Smooth muscle cell (in vitro differentiated cells): ENCODE measurements around the gene TMEM176A. TPM values are rescaled to one million over a fixed set of nuclear protein-coding genes. Genes with fewer than 3 reads are reported as not detected.
A peak's percentile ranks its signal among the peaks of the same experiment; 100 is the strongest.

Experiments
- DNase-seq: peaks from one replicate; lab custom pipeline; 2025; ENCODE audit not compliant: unreplicated experiment; lab: John Stamatoyannopoulos, UW
- H2AFZ ChIP-seq: fragments of 200-600 bp; sonication (generic); 2 replicates; pipeline ENCODE4 v1.6.0; 2016; ENCODE audit warnings: antibody characterized with exemption, low read depth, mild to moderate bottlenecking
- H3F3A ChIP-seq: fragments of 200-600 bp; sonication (generic); 2 replicates; pipeline ENCODE4 v1.6.0; 2017; ENCODE audit warnings: antibody characterized with exemption, low read depth
- H3K27ac ChIP-seq: fragments of 200-600 bp; sonication (generic); 2 replicates; pipeline ENCODE4 v1.5.1; 2016; ENCODE audit warnings: low read depth, mild to moderate bottlenecking
- H3K27me3 ChIP-seq: fragments of 200-600 bp; sonication (generic); 2 replicates; pipeline ENCODE4 v1.6.1; 2016; ENCODE audit warnings: low read depth, mild to moderate bottlenecking
- H3K36me3 ChIP-seq: fragments of 200-600 bp; sonication (generic); 2 replicates; pipeline ENCODE4 v1.5.1; 2016; ENCODE audit warnings: low read depth
- H3K4me1 ChIP-seq: fragments of 200-600 bp; sonication (generic); 2 replicates; pipeline ENCODE4 v1.5.1; 2016; ENCODE audit warnings: low read depth
- H3K4me2 ChIP-seq: fragments of 200-600 bp; sonication (generic); 2 replicates; pipeline ENCODE4 v1.6.0; 2016; ENCODE audit warnings: mild to moderate bottlenecking
- H3K4me3 ChIP-seq: fragments of 200-600 bp; sonication (generic); 2 replicates; pipeline ENCODE4 v1.5.1; 2016; ENCODE audit warnings: mild to moderate bottlenecking
- H3K79me2 ChIP-seq: fragments of 200-600 bp; sonication (generic); 2 replicates; pipeline ENCODE4 v1.6.0; 2016; ENCODE audit warnings: low read depth, mild to moderate bottlenecking
- H3K9ac ChIP-seq: fragments of 200-600 bp; sonication (generic); 2 replicates; pipeline ENCODE4 v1.6.0; 2016; ENCODE audit warnings: low read depth
- H3K9me3 ChIP-seq: fragments of 200-600 bp; sonication (generic); replicated peaks from 2 replicates; pipeline ENCODE4 v1.5.1; 2016; ENCODE audit warnings: low read depth
- H4K20me1 ChIP-seq: fragments of 200-600 bp; sonication (generic); 2 replicates; pipeline ENCODE4 v1.6.0; 2016; ENCODE audit warnings: low read depth
- CTCF ChIP-seq: fragments of 200-600 bp; sonication (generic); IDR thresholded peaks from 2 replicates; pipeline ENCODE4 v1.5.1; 2017; ENCODE audit warnings: borderline replicate concordance, mild to moderate bottlenecking, antibody characterized with exemption; ENCODE audit not compliant: insufficient read depth, poor library complexity, severe bottlenecking
- WGBS: methylation state at CpG from one replicate; pipeline ENCODE4 v1.1.7; 2016; ENCODE audit warnings: low lambda C conversion rate; 5-methylcytosine and 5-hydroxymethylcytosine counted together
- polyA plus RNA-seq: library from polyadenylated mRNA; unstranded; fragments of >200 nt; fragmentation: Nextera tagmentation; extraction: Ambion mirVana; gene quantifications from 2 replicates; pipeline ENCODE4 v1.2.1, GENCODE V29; 2016
- total RNA-seq: library from RNA; depleted of rRNA; stranded (reverse); fragments of >200 nt; gene quantifications from 2 replicates; pipeline ENCODE4 v1.2.3, GENCODE V29; 2014

TMEM176A gene
- total and polyA plus RNA-seq, 2 experiments from 2014 or later: 52.8 to 105 TPM

- Histone ChIP-seq H3K27me3 (peaks cover 54% of the 10 kb centered on the region), H3K79me2 (no peaks in the 10 kb centered on the region), H3K27ac (no peak within 1 kb of the TSS), H3K4me2 (peak within 1 kb of the TSS; percentile 93), H4K20me1 (no peaks in the 10 kb centered on the region), H3K9ac (no peak within 1 kb of the TSS), H2AFZ (peak within 1 kb of the TSS; percentile 66), H3K9me3 (no peaks in the 10 kb centered on the region), H3K4me3 (peak within 1 kb of the TSS; percentile 62), H3K36me3 (no peaks in the 10 kb centered on the region), H3K4me1 (no peaks in the 10 kb centered on the region), H3F3A (no peaks in the 10 kb centered on the region)
- DNase-seq: no peak
- 23% methylated on average over 33 of the region's 75 CpGs for WGBS
- no peak for TF ChIP-seq CTCF
Measured at GRCh38 chr7:150799741-150800580, 608 bp upstream of the TMEM176A start, which contains the start of gene TMEM176B. TMEM176B (minus strand) TSS chr7:150800364; CDS start chr7:150796569, 3,795 bp downstream.

GRCh38 chr7:150801242-150801945, 825 bp downstream of the TMEM176A start:
- Histone ChIP-seq H3K4me3 (peak overlapping the region; percentile 62), H3K27ac (no peak overlapping the region), H3K79me2 (no peaks in the 10 kb centered on the region), H3K36me3 (no peaks in the 10 kb centered on the region), H3K4me1 (no peaks in the 10 kb centered on the region), H3F3A (no peaks in the 10 kb centered on the region), H3K9ac (no peak overlapping the region), H4K20me1 (no peaks in the 10 kb centered on the region), H2AFZ (peak overlapping the region; percentile 66), H3K9me3 (no peaks in the 10 kb centered on the region), H3K4me2 (peak overlapping the region; percentile 93), H3K27me3 (peaks cover 43% of the 10 kb centered on the region)
- no peak for TF ChIP-seq CTCF
- DNase-seq: no peak
- 67% methylated on average over 25 of the region's 26 CpGs for WGBS

- Histone ChIP-seq H3K27ac (no peak overlapping the region), H3F3A (no peaks in the 10 kb centered on the region), H3K9ac (no peak overlapping the region), H3K79me2 (no peaks in the 10 kb centered on the region), H3K4me1 (no peaks in the 10 kb centered on the region), H3K36me3 (no peaks in the 10 kb centered on the region), H3K4me2 (peak overlapping the region; percentile 93), H3K27me3 (peaks cover 40% of the 10 kb centered on the region), H3K9me3 (no peaks in the 10 kb centered on the region), H2AFZ (no peak overlapping the region), H3K4me3 (no peak overlapping the region), H4K20me1 (no peaks in the 10 kb centered on the region)
- no peak for TF ChIP-seq CTCF
- WGBS: 94% methylated on average over 12 of the region's 12 CpGs
- DNase-seq: no peak
Measured at GRCh38 chr7:150801946-150802771, 1.6 kb downstream of the TMEM176A start.
